Astrocyte of the spinal cord (primary cell): ENCODE data around the gene C1orf53.

ENCODE experiments used
- DNase-seq: peaks from one replicate; pipeline ENCODE4 v3.0.0; 2011; ENCODE audit warnings: low read depth, low spot score
- H3K4me3 ChIP-seq: 2 replicates; pipeline ENCODE4 v1.5.1; 2011; ENCODE audit warnings: low read depth, mild to moderate bottlenecking, low read length, moderate library complexity
- in situ Hi-C: cut with HindIII; loops from 2 replicates; pipeline ENCODE4 v1.10.0; 2017; ENCODE audit warnings: low sequenced_read_pairs
- TF ChIP-seq, protein P1 (sequence below): IDR thresholded peaks from 2 replicates; pipeline ENCODE4 v1.5.1; 2012; ENCODE audit warnings: low read depth, mild to moderate bottlenecking, low read length, inconsistent platforms

The C1orf53 gene

DNA sequence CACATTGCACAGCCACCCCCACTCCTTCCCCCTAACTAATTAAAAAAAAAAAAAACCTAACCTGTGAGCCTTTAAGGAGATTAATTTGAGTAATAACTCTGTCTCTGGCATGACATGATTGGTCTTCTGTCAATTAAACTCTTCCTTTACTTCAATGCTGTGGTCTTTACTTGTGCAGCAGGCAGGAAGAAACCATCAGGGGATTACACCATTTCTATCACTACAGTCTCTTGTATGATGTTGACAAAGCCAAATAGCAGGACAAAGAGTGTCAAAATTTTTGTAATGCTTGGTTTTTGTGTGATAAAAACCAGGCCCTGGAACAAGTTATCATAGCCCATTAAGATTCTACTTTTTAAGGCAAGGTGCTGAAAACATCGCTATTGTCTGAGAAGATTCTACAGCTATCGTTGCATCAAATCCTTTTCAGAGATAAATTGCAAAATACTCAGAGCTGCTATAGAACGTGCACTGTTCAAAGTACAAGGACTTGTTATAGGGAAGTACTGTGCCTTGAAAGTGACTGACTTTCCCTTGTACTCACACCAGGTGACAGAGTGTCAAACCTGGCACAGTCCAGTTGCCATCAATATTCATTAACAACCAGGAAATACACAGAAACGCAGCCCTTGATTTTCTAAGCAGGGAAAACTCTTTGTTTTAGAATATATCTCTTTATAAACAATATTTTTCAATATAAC lies 52.4 kb downstream of the C1orf53 start:
- H3K4me3 ChIP-seq: no peak overlapping the region
- DNase-seq: no peak
- TF ChIP-seq, protein P1, sequence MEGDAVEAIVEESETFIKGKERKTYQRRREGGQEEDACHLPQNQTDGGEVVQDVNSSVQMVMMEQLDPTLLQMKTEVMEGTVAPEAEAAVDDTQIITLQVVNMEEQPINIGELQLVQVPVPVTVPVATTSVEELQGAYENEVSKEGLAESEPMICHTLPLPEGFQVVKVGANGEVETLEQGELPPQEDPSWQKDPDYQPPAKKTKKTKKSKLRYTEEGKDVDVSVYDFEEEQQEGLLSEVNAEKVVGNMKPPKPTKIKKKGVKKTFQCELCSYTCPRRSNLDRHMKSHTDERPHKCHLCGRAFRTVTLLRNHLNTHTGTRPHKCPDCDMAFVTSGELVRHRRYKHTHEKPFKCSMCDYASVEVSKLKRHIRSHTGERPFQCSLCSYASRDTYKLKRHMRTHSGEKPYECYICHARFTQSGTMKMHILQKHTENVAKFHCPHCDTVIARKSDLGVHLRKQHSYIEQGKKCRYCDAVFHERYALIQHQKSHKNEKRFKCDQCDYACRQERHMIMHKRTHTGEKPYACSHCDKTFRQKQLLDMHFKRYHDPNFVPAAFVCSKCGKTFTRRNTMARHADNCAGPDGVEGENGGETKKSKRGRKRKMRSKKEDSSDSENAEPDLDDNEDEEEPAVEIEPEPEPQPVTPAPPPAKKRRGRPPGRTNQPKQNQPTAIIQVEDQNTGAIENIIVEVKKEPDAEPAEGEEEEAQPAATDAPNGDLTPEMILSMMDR: no peak
- in situ Hi-C loops: no loop called here

- TF ChIP-seq, protein P1: no peak
- DNase-seq: peak; percentile 27
- in situ Hi-C loops: no loop called here
- no peak overlapping the region for H3K4me3 ChIP-seq
Measured at GRCh38 chr1:197955486-197956394, 53.3 kb downstream of the C1orf53 start.
